Testis (tissue), 2 donors: ENCODE measurements around the gene MAN2C1.

Experiments
- POLR2A ChIP-seq: fragments of 450-650 bp; IDR thresholded peaks from one replicate; pipeline ENCODE4 v1.6.1; 2017; ENCODE audit warnings: antibody characterized with exemption, mild to moderate bottlenecking, moderate library complexity
- TF ChIP-seq, protein P1 (sequence below), 3 experiments: fragments of 450-650 bp in 2 of 3; fragments of 200-600 bp in 1 of 3; sonication (generic) in 1 of 3; IDR thresholded peaks; one replicate each; pipeline ENCODE4 v1.5.1; 2016 to 2019; ENCODE audit warnings: antibody characterized with exemption in 3 of 3, mild to moderate bottlenecking in 2 of 3, moderate library complexity in 1 of 3

DNA sequence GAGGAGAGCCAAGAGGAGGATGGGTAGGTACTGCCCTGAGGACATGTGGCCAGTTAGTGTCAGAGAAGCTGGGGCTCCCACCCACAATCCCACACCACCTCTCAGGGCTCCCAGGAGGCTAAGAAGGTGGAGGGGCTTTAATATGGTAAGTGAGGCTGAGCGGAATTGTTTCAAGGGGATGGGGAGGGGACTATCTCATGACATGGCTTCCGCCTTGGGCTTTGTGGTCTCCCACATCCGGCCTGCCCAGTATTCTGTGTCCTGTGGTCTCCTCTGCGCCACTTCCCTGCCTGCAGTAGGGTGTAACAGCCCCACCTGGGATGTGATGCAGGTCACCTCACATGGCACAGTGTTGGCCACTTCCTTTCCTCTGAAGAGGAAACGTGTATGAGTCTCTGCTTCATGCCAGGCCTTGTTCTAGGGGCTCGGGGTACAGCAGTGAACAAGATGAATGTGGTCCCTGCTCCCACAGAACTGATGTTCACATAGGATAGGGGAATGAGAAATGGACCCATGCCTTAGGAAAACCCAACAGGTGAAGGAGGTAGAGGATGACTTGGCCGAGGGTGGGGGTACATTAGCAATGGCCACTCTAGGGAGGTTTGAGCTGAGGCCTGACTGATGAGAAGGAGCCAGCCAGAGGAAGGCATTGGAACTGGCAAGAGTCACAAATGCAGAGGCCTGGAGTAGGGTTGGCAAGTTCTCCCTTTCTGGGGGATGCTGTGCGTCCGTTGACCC lies 18.4 kb downstream of the MAN2C1 start:
- TF ChIP-seq, protein P1, sequence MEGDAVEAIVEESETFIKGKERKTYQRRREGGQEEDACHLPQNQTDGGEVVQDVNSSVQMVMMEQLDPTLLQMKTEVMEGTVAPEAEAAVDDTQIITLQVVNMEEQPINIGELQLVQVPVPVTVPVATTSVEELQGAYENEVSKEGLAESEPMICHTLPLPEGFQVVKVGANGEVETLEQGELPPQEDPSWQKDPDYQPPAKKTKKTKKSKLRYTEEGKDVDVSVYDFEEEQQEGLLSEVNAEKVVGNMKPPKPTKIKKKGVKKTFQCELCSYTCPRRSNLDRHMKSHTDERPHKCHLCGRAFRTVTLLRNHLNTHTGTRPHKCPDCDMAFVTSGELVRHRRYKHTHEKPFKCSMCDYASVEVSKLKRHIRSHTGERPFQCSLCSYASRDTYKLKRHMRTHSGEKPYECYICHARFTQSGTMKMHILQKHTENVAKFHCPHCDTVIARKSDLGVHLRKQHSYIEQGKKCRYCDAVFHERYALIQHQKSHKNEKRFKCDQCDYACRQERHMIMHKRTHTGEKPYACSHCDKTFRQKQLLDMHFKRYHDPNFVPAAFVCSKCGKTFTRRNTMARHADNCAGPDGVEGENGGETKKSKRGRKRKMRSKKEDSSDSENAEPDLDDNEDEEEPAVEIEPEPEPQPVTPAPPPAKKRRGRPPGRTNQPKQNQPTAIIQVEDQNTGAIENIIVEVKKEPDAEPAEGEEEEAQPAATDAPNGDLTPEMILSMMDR (IDR thresholded peaks at IDR 0.05) = no peak
- no peak for TF ChIP-seq POLR2A
